SU-DHL-6 (cell line): Measurements from ENCODE around the gene RAB40B.
"Not testable (repeated sequence)": the region's sequence is repeated elsewhere in the genome, so short reads cannot be mapped to it uniquely, and the experiment has no call there.

ENCODE experiments used
- H2AFZ ChIP-seq: fragments of 200-600 bp; sonication (generic); 2 replicates; pipeline ENCODE4 v1.6.1; 2014; ENCODE audit warnings: low read depth, mild to moderate bottlenecking, moderate library complexity, mixed read lengths, antibody characterized with exemption, low read length; ENCODE audit not compliant: severe bottlenecking
- H3F3A ChIP-seq: fragments of 200-600 bp; shearing (Covaris generic); 2 replicates; pipeline ENCODE4 v1.6.0; 2016; ENCODE audit warnings: antibody characterized with exemption, mild to moderate bottlenecking; ENCODE audit not compliant: insufficient read depth
- H3K27ac ChIP-seq: fragments of 200-600 bp; sonication (generic); 2 replicates; pipeline ENCODE4 v1.5.1; 2016; ENCODE audit warnings: low read depth, mild to moderate bottlenecking, low read length, moderate library complexity, mixed read lengths
- H3K27me3 ChIP-seq: fragments of 200-600 bp; sonication (generic), shearing (Covaris generic); 2 replicates; pipeline ENCODE4 v1.6.0; 2014; ENCODE audit warnings: mild to moderate bottlenecking, low read length
- H3K36me3 ChIP-seq: fragments of 200-600 bp; sonication (generic); 2 replicates; pipeline ENCODE4 v1.6.1; 2014; ENCODE audit warnings: mild to moderate bottlenecking, low read length, mixed read lengths
- H3K4me2 ChIP-seq: fragments of 300-600, 200-600 bp; shearing (Covaris generic), sonication (generic); 2 replicates; pipeline ENCODE4 v1.6.0; 2014; ENCODE audit warnings: low read length, low read depth, mild to moderate bottlenecking; ENCODE audit not compliant: poor library complexity, severe bottlenecking
- H3K4me3 ChIP-seq: fragments of 200-600 bp; sonication (generic); 2 replicates; pipeline ENCODE4 v1.5.1; 2014; ENCODE audit warnings: antibody characterized with exemption, low read length, mild to moderate bottlenecking, mixed read lengths; ENCODE audit not compliant: insufficient read depth, poor library complexity, severe bottlenecking
- H3K79me2 ChIP-seq: fragments of 200-600 bp; sonication (generic); 2 replicates; pipeline ENCODE4 v1.6.1; 2014; ENCODE audit warnings: mild to moderate bottlenecking, low read length, moderate library complexity; ENCODE audit not compliant: insufficient read depth
- H3K9ac ChIP-seq: fragments of 200-600 bp; sonication (generic); 2 replicates; pipeline ENCODE4 v1.7.0; 2014; ENCODE audit warnings: mild to moderate bottlenecking, low read length
- H3K9me2 ChIP-seq: fragments of 200-600 bp; sonication (generic); replicated peaks from 2 replicates; pipeline ENCODE4 v1.6.1; 2014; ENCODE audit warnings: low read length; ENCODE audit not compliant: insufficient read depth
- H3K9me3 ChIP-seq: fragments of 200-600 bp; sonication (generic); 2 replicates; pipeline ENCODE4 v1.6.1; 2014; ENCODE audit warnings: low read length, mixed read lengths; ENCODE audit not compliant: insufficient read depth
- H4K20me1 ChIP-seq: fragments of 200-600 bp; sonication (generic); 2 replicates; pipeline ENCODE4 v1.6.1; 2014; ENCODE audit warnings: low read depth, mild to moderate bottlenecking, antibody characterized with exemption, low read length, moderate library complexity, mixed read lengths
- EZH2phosphoT487 ChIP-seq: fragments of 200-600 bp; sonication (generic), shearing (Covaris generic); conservative IDR thresholded peaks from 2 replicates; pipeline ENCODE4 v1.6.1; 2018; ENCODE audit warnings: mild to moderate bottlenecking, antibody characterized with exemption, low read length, moderate library complexity, mixed read lengths
- TF ChIP-seq, protein P1 (sequence below): fragments of 200-600 bp; sonication (generic); IDR thresholded peaks from one replicate; pipeline ENCODE4 v1.5.1; 2017; ENCODE audit warnings: antibody characterized with exemption, mild to moderate bottlenecking, low read length, moderate library complexity; ENCODE audit not compliant: insufficient read depth, poor library complexity, severe bottlenecking

The RAB40B gene

DNA sequence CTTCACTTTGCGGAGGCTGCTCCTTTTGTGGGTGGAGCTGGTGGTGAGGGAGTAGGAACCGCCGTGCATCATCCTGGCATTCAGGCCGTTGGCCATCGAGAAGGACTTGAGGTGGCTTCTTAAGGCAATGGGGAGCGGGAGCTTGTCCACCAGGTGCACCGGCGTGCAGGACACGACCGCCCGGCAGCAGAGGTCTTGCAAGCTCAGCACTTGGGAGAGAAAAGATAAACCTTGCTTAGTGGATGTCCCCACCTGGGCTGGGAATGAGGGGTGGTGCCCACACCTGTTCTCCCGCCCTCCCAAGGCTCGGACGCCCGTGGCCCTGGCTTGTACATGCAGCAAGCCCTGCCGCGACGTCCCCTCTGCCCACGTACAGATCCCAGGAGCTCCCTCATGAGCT is 40.6 kb downstream of the RAB40B start:
- H3K9me3 ChIP-seq = no peaks in the 10 kb centered on the region
- H3F3A ChIP-seq = no peaks in the 10 kb centered on the region
- no peaks in the 10 kb centered on the region for H4K20me1 ChIP-seq
- H3K36me3 ChIP-seq = no peaks in the 10 kb centered on the region
- no peak overlapping the region for H3K9ac ChIP-seq
- H3K4me2 ChIP-seq = no peak overlapping the region
- H3K27me3 ChIP-seq = no peaks in the 10 kb centered on the region
- no peaks in the 10 kb centered on the region for H3K9me2 ChIP-seq
- H2AFZ ChIP-seq = no peak overlapping the region
- H3K79me2 ChIP-seq = no peaks in the 10 kb centered on the region
- no peak overlapping the region for H3K4me3 ChIP-seq
- H3K27ac ChIP-seq = no peak overlapping the region
- TF ChIP-seq EZH2phosphoT487 = no peak
- TF ChIP-seq, protein P1, sequence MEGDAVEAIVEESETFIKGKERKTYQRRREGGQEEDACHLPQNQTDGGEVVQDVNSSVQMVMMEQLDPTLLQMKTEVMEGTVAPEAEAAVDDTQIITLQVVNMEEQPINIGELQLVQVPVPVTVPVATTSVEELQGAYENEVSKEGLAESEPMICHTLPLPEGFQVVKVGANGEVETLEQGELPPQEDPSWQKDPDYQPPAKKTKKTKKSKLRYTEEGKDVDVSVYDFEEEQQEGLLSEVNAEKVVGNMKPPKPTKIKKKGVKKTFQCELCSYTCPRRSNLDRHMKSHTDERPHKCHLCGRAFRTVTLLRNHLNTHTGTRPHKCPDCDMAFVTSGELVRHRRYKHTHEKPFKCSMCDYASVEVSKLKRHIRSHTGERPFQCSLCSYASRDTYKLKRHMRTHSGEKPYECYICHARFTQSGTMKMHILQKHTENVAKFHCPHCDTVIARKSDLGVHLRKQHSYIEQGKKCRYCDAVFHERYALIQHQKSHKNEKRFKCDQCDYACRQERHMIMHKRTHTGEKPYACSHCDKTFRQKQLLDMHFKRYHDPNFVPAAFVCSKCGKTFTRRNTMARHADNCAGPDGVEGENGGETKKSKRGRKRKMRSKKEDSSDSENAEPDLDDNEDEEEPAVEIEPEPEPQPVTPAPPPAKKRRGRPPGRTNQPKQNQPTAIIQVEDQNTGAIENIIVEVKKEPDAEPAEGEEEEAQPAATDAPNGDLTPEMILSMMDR = no peak

GRCh38 chr17:82656266-82656665 is 42.2 kb downstream of the RAB40B start:
- Histone ChIP-seq H3K9ac (no peak overlapping the region), H3K4me3 (no peak overlapping the region), H4K20me1 (no peaks in the 10 kb centered on the region), H3K36me3 (no peaks in the 10 kb centered on the region), H3K4me2 (no peak overlapping the region), H3K27ac (no peak overlapping the region), H3K9me2 (no peaks in the 10 kb centered on the region), H3K79me2 (no peaks in the 10 kb centered on the region), H2AFZ (no peak overlapping the region), H3F3A (no peaks in the 10 kb centered on the region), H3K27me3 (no peaks in the 10 kb centered on the region), H3K9me3 (no peaks in the 10 kb centered on the region)
- TF ChIP-seq, protein P1 = no peak
- no peak for TF ChIP-seq EZH2phosphoT487

GRCh38 chr17:82655523-82655922 is 43.0 kb downstream of the RAB40B start:
- Histone ChIP-seq H4K20me1 (no peaks in the 10 kb centered on the region), H3K4me3 (no peak overlapping the region), H3F3A (no peaks in the 10 kb centered on the region), H3K9me2 (no peaks in the 10 kb centered on the region), H3K9me3 (no peaks in the 10 kb centered on the region), H3K27me3 (no peaks in the 10 kb centered on the region), H3K79me2 (no peaks in the 10 kb centered on the region), H3K4me2 (no peak overlapping the region), H3K9ac (no peak overlapping the region), H3K36me3 (no peaks in the 10 kb centered on the region), H2AFZ (no peak overlapping the region), H3K27ac (no peak overlapping the region)
- TF ChIP-seq, protein P1 = no peak
- no peak for TF ChIP-seq EZH2phosphoT487

- Histone ChIP-seq H3K4me3 (no peak overlapping the region), H2AFZ (no peak overlapping the region), H3F3A (no peaks in the 10 kb centered on the region), H3K9me2 (no peaks in the 10 kb centered on the region), H3K9me3 (no peaks in the 10 kb centered on the region), H4K20me1 (no peaks in the 10 kb centered on the region), H3K79me2 (no peaks in the 10 kb centered on the region), H3K27me3 (no peaks in the 10 kb centered on the region), H3K27ac (no peak overlapping the region), H3K9ac (no peak overlapping the region), H3K4me2 (no peak overlapping the region), H3K36me3 (no peaks in the 10 kb centered on the region)
- TF ChIP-seq, protein P1 = no peak
- no peak for TF ChIP-seq EZH2phosphoT487
Measured at GRCh38 chr17:82655038-82655479, 43.4 kb downstream of the RAB40B start.

DNA sequence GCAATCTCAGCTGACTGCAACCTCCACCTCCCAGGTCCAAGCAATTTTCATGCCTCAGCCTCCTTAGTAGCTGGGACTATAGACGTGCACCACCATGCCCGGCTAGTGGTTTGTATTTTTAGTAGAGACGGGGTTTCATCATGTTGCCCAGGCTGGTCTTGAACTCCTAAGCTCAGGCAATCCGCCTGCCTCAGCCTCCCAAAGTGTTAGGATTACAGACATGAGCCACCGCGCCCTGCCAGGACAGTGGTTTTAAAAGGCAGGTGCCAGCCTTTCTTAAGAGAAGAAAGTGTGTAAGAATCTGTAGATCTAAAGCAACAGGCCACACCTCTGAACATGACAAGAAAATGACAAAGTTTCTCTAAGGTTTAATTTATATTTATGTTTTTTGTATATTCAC is 43.9 kb downstream of the RAB40B start:
- H3K9ac ChIP-seq, H3F3A ChIP-seq, H3K4me2 ChIP-seq, H3K36me3 ChIP-seq, H3K9me2 ChIP-seq, H3K27ac ChIP-seq, H4K20me1 ChIP-seq, H3K9me3 ChIP-seq, H3K79me2 ChIP-seq, H3K27me3 ChIP-seq, H3K4me3 ChIP-seq, H2AFZ ChIP-seq: not testable (repeated sequence)
